HepG2 (cell line): Measurements from ENCODE around the gene MAPK4. TPM values are rescaled to one million over a fixed set of nuclear protein-coding genes. Genes with fewer than 3 reads are reported as not detected.

Experiments
- ATAC-seq: fragments of 200-7000 bp; cut with Tn5 transposase; 3 replicates; pipeline ENCODE4 v1.9.1; 2020; ENCODE audit warnings: mild to moderate bottlenecking, moderate library complexity
- BruUV-seq: library from RNA; stranded (reverse); fragments of 400-500 nt; replicated peaks from 2 replicates; lab custom pipeline; 2021; lab: Mats Ljungman, UMichigan
- CTCF ChIA-PET: fragments of 300-600 bp; formaldehyde crosslinking; extraction: SDS; loops from one replicate; lab custom pipeline; 2021; ENCODE audit warnings: low total read pairs, inconsistent platforms, low intra/inter-chr PET ratio; lab: Yijun Ruan, JAX
- POLR2A ChIA-PET: fragments of 350-600 bp; sonication (Branson Sonifier 250); formaldehyde crosslinking; loops from one replicate; lab custom pipeline; 2020; ENCODE audit warnings: antibody characterized with exemption, inconsistent platforms; lab: Yijun Ruan, JAX
- DNase-seq: peaks from one replicate; pipeline ENCODE4 v3.0.0-alpha.2; 2015; ENCODE audit warnings: low spot score
- FAIRE-seq: peaks from 3 replicates; lab custom pipeline; 2011; peaks lifted over from hg19 to GRCh38; lab: Jason Lieb, UNC
- H2AFZ ChIP-seq: one replicate; pipeline ENCODE4 v1.6.1; 2011; ENCODE audit warnings: low read length, inconsistent platforms
- H3K27ac ChIP-seq: fragments of 300-600 bp; 3 replicates; pipeline ENCODE4 v1.8.0; 2011; ENCODE audit warnings: mixed run types, mild to moderate bottlenecking, mixed read lengths, low read length, inconsistent platforms; ENCODE audit not compliant: insufficient read depth; ENCODE audit errors: extremely low read length
- H3K27me3 ChIP-seq, 2 experiments: fragments of 200-600 bp in 1 of 2; 2 replicates in 1 of 2; 3 replicates in 1 of 2; pipeline versions ENCODE4 v1.6.0 to v1.8.0; 2011; ENCODE audit warnings: low read length in 2 of 2, mild to moderate bottlenecking in 2 of 2, moderate library complexity in 2 of 2, inconsistent platforms in 1 of 2; ENCODE audit not compliant: insufficient read depth in 2 of 2, control insufficient read depth in 1 of 2
- H3K36me3 ChIP-seq, 2 experiments: fragments of 200-600 bp in 1 of 2; replicated peaks in 1 of 2; 2 replicates in 1 of 2; 3 replicates in 1 of 2; pipeline versions ENCODE4 v1.5.1 to v1.8.0; 2011; ENCODE audit warnings: low read length in 2 of 2, inconsistent platforms in 1 of 2; ENCODE audit not compliant: insufficient read depth in 2 of 2, control insufficient read depth in 1 of 2
- H3K4me1 ChIP-seq: 2 replicates; pipeline ENCODE4 v1.5.1; 2012; ENCODE audit warnings: low read length, inconsistent platforms; ENCODE audit not compliant: insufficient read depth
- H3K4me2 ChIP-seq: 2 replicates; pipeline ENCODE4 v1.6.0; 2011; ENCODE audit warnings: low read depth, low read length, inconsistent platforms
- H3K4me3 ChIP-seq, 3 experiments: fragments of 200-600 bp in 1 of 3; sonication (generic), shearing (Covaris generic) in 1 of 3; replicated peaks in 1 of 3; 2 replicates each; pipeline ENCODE4 v1.5.1; 2011 to 2016; ENCODE audit warnings: low read length in 3 of 3, inconsistent platforms in 2 of 3, low read depth in 2 of 3, mild to moderate bottlenecking in 2 of 3, control low read depth in 1 of 3, mixed read lengths in 1 of 3; ENCODE audit not compliant: insufficient read depth in 1 of 3
- H3K79me2 ChIP-seq: one replicate; pipeline ENCODE4 v1.6.1; 2011; ENCODE audit warnings: low read length, inconsistent platforms; ENCODE audit not compliant: insufficient read depth
- H3K9ac ChIP-seq: 2 replicates; pipeline ENCODE4 v1.6.0; 2011; ENCODE audit warnings: mild to moderate bottlenecking, low read depth, low read length, inconsistent platforms; ENCODE audit not compliant: insufficient read depth
- H3K9me3 ChIP-seq: 2 replicates; pipeline ENCODE4 v1.5.1; 2012; ENCODE audit warnings: mild to moderate bottlenecking, low read length
- H4K20me1 ChIP-seq: 2 replicates; pipeline ENCODE4 v1.6.0; 2011; ENCODE audit warnings: inconsistent platforms, mild to moderate bottlenecking, low read length, moderate library complexity; ENCODE audit not compliant: insufficient read depth
- E2F1 ChIP-seq: sonication (generic); formaldehyde crosslinking; IDR thresholded peaks from 2 replicates; pipeline ENCODE4 v1.5.0; 2020; ENCODE audit warnings: missing genetic modification reagents
- SMARCE1 ChIP-seq: fragments of 450-650 bp; IDR thresholded peaks from 2 replicates; pipeline ENCODE4 v1.6.1; 2017; ENCODE audit warnings: borderline replicate concordance
- ZBTB42 ChIP-seq: sonication (generic); formaldehyde crosslinking; IDR thresholded peaks from 2 replicates; pipeline ENCODE4 v1.5.0; 2020; ENCODE audit warnings: mild to moderate bottlenecking, missing genetic modification reagents
- ZBTB44 ChIP-seq: sonication (generic); formaldehyde crosslinking; IDR thresholded peaks from 2 replicates; pipeline ENCODE4 v1.4.0; 2020; ENCODE audit warnings: missing genetic modification reagents
- ZHX2 ChIP-seq, 2 experiments: sonication (generic) in 1 of 2; formaldehyde crosslinking in 1 of 2; IDR thresholded peaks; 2 replicates each; pipeline versions ENCODE4 v1.6.1 to v1.9.0; 2014 to 2022; ENCODE audit warnings: antibody characterized with exemption in 1 of 2, borderline replicate concordance in 1 of 2, inconsistent platforms in 1 of 2, low read depth in 1 of 2, missing genetic modification reagents in 1 of 2
- ZNF17 ChIP-seq: sonication (generic); formaldehyde crosslinking; IDR thresholded peaks from 2 replicates; pipeline ENCODE4 v1.5.0; 2020; ENCODE audit warnings: mild to moderate bottlenecking, missing genetic modification reagents
- ZNF513 ChIP-seq: sonication (generic); formaldehyde crosslinking; conservative IDR thresholded peaks from 2 replicates; pipeline ENCODE4 v1.5.0; 2020; ENCODE audit warnings: missing genetic modification reagents
- WGBS: methylation state at CpG from one replicate; pipeline ENCODE4 v1.1.6; 2017; ENCODE audit warnings: low lambda C conversion rate; 5-methylcytosine and 5-hydroxymethylcytosine counted together
- in situ Hi-C: cut with HindIII; loops from 2 replicates; pipeline ENCODE4 v1.10.0; 2017; ENCODE audit warnings: low pct_unique_long_range_greater_than_20kb; ENCODE audit not compliant: extremely low pct_ligation_motif_present
- intact Hi-C: fragments of 100-400 bp; cut with micrococcal nuclease; formaldehyde crosslinking; loops from one replicate; pipeline ENCODE4 v1.10.0; 2022; ENCODE audit not compliant: unreplicated experiment
- polyA plus RNA-seq, 8 experiments: library from polyadenylated mRNA; depleted of rRNA in 3 of 8; stranded (reverse) in 7 of 8; unstranded in 1 of 8; fragments of >200 nt; fragmentation: Illumina TruSeq in 4 of 8; extraction: Trizol in 4 of 8; gene quantifications; 2 replicates each; pipeline versions ENCODE4 v1.2.1 to v1.2.3, GENCODE V29; 2011 to 2016; ENCODE audit warnings: low read depth in 4 of 8, missing spikeins in 1 of 8, mixed read lengths in 1 of 8; ENCODE audit not compliant: insufficient read depth in 1 of 8
- total RNA-seq, 5 experiments: library from RNA; depleted of rRNA; stranded (reverse); fragments of >200 nt; fragmentation: Illumina TruSeq; extraction: Trizol; gene quantifications; 2 replicates each; pipeline ENCODE4 v1.2.3, GENCODE V29; 2016; ENCODE audit warnings: low read depth in 1 of 5

MAPK4 gene
- total and polyA plus RNA-seq, 2 of the 13 experiments (the other 11 are each of a cell fraction or from before 2014, with no cell fraction given) = not detected

GRCh38 chr18:50724751-50725151, 164.9 kb downstream of the MAPK4 start:
- intact Hi-C loops (no loop called here), in situ Hi-C loops (no loop called here)
- H3K9ac ChIP-seq = no peak overlapping the region
- H2AFZ ChIP-seq = no peak overlapping the region
- H3K27me3 ChIP-seq = no peaks in the 10 kb centered on the region; a peak in 2 of 5 replicates
- CTCF ChIA-PET = no interaction called here
- 75% methylated on average over 2 of the region's 5 CpGs for WGBS
- no peaks in the 10 kb centered on the region for H3K4me1 ChIP-seq
- H3K79me2 ChIP-seq = no peaks in the 10 kb centered on the region
- H3K27ac ChIP-seq = no peak overlapping the region
- no peaks in the 10 kb centered on the region for H4K20me1 ChIP-seq
- POLR2A ChIA-PET = no interaction called here
- H3K9me3 ChIP-seq = no peaks in the 10 kb centered on the region
- no peak for TF ChIP-seq SMARCE1
- TF ChIP-seq ZBTB44 (CRISPR knock-in tag) = no peak
- TF ChIP-seq E2F1 (CRISPR knock-in tag) = no peak
- TF ChIP-seq ZNF17 (CRISPR knock-in tag) = no peak
- no peak for TF ChIP-seq ZHX2 (IDR thresholded peaks at IDR 0.05; ENCODE audit: low read depth)
- no peak for TF ChIP-seq ZHX2 (CRISPR knock-in tag; IDR thresholded peaks at IDR 0.05; ENCODE audit: borderline replicate concordance)
- no peak for TF ChIP-seq ZNF513
- TF ChIP-seq ZBTB42 (CRISPR knock-in tag) = no peak
- no peak overlapping the region for H3K4me3 ChIP-seq
- H3K4me2 ChIP-seq = no peak overlapping the region
- FAIRE-seq (no peak), DNase-seq (no peak), ATAC-seq (no peak)
- H3K36me3 ChIP-seq = no peaks in the 10 kb centered on the region
- BruUV-seq = no TSS peak
